GM19239 (cell line): ENCODE results near the gene ATF4.
A peak's percentile ranks its signal among the peaks of the same experiment; 100 is the strongest.
"Not testable (repeated sequence)": the region's sequence is repeated elsewhere in the genome, so short reads cannot be mapped to it uniquely, and the experiment has no call there.

Experiments used
- DNase-seq: peaks from one replicate; pipeline ENCODE4 v3.0.0; 2011; ENCODE audit warnings: low spot score; ENCODE audit not compliant: insufficient read length
- FAIRE-seq: peaks from 2 replicates; lab custom pipeline; 2011; peaks lifted over from hg19 to GRCh38; lab: Jason Lieb, UNC

Gene ATF4

GRCh38 chr22:39510529-39511149, 9.7 kb upstream of the ATF4 start:
- FAIRE-seq (no peak), DNase-seq (no peak)

- DNase-seq (no peak), FAIRE-seq (no peak)
Observed at GRCh38 chr22:39511226-39511625, 9.1 kb upstream of the ATF4 start.

- DNase-seq: no peak
- FAIRE-seq: no peak
Observed at GRCh38 chr22:39512026-39512425, 8.3 kb upstream of the ATF4 start.

- DNase-seq: no peak
- no peak for FAIRE-seq
Observed at GRCh38 chr22:39513791-39514190, 6.6 kb upstream of the ATF4 start.

GRCh38 chr22:39514373-39514973, 5.9 kb upstream of the ATF4 start:
- peak; percentile 84 for FAIRE-seq
- DNase-seq: no peak

- DNase-seq (no peak), FAIRE-seq (peak; percentile 4)
Observed at GRCh38 chr22:39515266-39516050, 4.9 kb upstream of the ATF4 start.

GRCh38 chr22:39517470-39517869, 2.9 kb upstream of the ATF4 start:
- FAIRE-seq (no peak), DNase-seq (no peak)

- no peak for DNase-seq
- FAIRE-seq: no peak
Observed at GRCh38 chr22:39518144-39518786, 2.1 kb upstream of the ATF4 start.

GRCh38 chr22:39518996-39519680, 1.2 kb upstream of the ATF4 start:
- FAIRE-seq: peak; percentile 67
- no peak for DNase-seq

- no peak for FAIRE-seq
- DNase-seq: peak; percentile 93
Observed at GRCh38 chr22:39519681-39520225, 609 bp upstream of the ATF4 start.

GRCh38 chr22:39521106-39521885, 934 bp downstream of the ATF4 start:
- not testable (repeated sequence) for DNase-seq
- peak; percentile 84 for FAIRE-seq

GRCh38 chr22:39522091-39522490, 1.7 kb downstream of the ATF4 start:
- FAIRE-seq, DNase-seq: not testable (repeated sequence)

- FAIRE-seq (no peak), DNase-seq (no peak)
Observed at GRCh38 chr22:39522567-39523300, 2.4 kb downstream of the ATF4 start.

- FAIRE-seq (no peak), DNase-seq (no peak)
Observed at GRCh38 chr22:39524089-39524752, 3.9 kb downstream of the ATF4 start.

- DNase-seq: no peak
- FAIRE-seq: no peak
Observed at GRCh38 chr22:39524753-39525657, 4.6 kb downstream of the ATF4 start.

- FAIRE-seq (no peak), DNase-seq (no peak)
Observed at GRCh38 chr22:39525658-39525975, 5.3 kb downstream of the ATF4 start.

GRCh38 chr22:39526736-39527171, 6.4 kb downstream of the ATF4 start:
- no peak for DNase-seq
- no peak for FAIRE-seq
